ENCODE results near the gene HIBCH. TPM values are rescaled to one million over a fixed set of nuclear protein-coding genes. Genes with fewer than 3 reads are reported as not detected.

The HIBCH gene
- total and polyA plus RNA-seq, 10 donors, result 12.0 to 38.7 (median 25.5) TPM

GRCh38 chr2:190200603-190201002 lies 119.0 kb downstream of the HIBCH start:
- Histone ChIP-seq H3K4me1 (no peaks in the 10 kb centered on the region), H3K27ac (no peak overlapping the region), H3K4me3 (no peak overlapping the region), H3K36me3 (peaks cover 0 to 66% (median 9%) of the 10 kb centered on the region in 6 donors), H3K9me3 (no peaks in the 10 kb centered on the region), H3K27me3 (replicated peaks in 1 of 7) (no peaks in the 10 kb centered on the region)
- TF ChIP-seq POLR2A (IDR thresholded peaks at IDR 0.05), result no peak
- TF ChIP-seq CTCF (IDR thresholded peaks at IDR 0.05 in 8 of 11, conservative IDR thresholded peaks at IDR 0.05 in 3 of 11), result no peak
- TF ChIP-seq POLR2AphosphoS5 (IDR thresholded peaks at IDR 0.05), result no peak
- WGBS, 5 donors, result 63 to 86% (median 83%) methylated on average over 1 of the region's 1 CpG
- intact Hi-C loops (cut with DNase I; ENCODE audit: low total_unique reads), result no loop called here
- no peak for DNase-seq

- WGBS, 5 donors, result 68 to 96% (median 86%) methylated on average over 1 of the region's 1 CpG
- intact Hi-C loops (cut with DNase I; ENCODE audit: low total_unique reads), result no loop called here
- H3K36me3 ChIP-seq, result peaks cover 0 to 55% (median 9%) of the 10 kb centered on the region in 6 donors
- TF ChIP-seq POLR2AphosphoS5 (IDR thresholded peaks at IDR 0.05) (no peak), CTCF (IDR thresholded peaks at IDR 0.05 in 8 of 11, conservative IDR thresholded peaks at IDR 0.05 in 3 of 11) (no peak), POLR2A (IDR thresholded peaks at IDR 0.05) (no peak)
- H3K4me3 ChIP-seq, result no peak overlapping the region
- H3K9me3 ChIP-seq, result no peaks in the 10 kb centered on the region
- DNase-seq, result no peak
- no peaks in the 10 kb centered on the region for H3K4me1 ChIP-seq
- H3K27me3 ChIP-seq (replicated peaks in 1 of 7), result no peaks in the 10 kb centered on the region
- no peak overlapping the region for H3K27ac ChIP-seq
Measured at GRCh38 chr2:190199530-190199929, 120.1 kb downstream of the HIBCH start.

GRCh38 chr2:190199109-190199508 lies 120.5 kb downstream of the HIBCH start:
- Histone ChIP-seq H3K27ac (no peak overlapping the region), H3K36me3 (peaks cover 0 to 51% (median 9%) of the 10 kb centered on the region in 6 donors), H3K27me3 (replicated peaks in 1 of 7) (no peaks in the 10 kb centered on the region), H3K9me3 (no peaks in the 10 kb centered on the region), H3K4me1 (no peaks in the 10 kb centered on the region), H3K4me3 (no peak overlapping the region)
- WGBS, 5 donors, result 47 to 100% (median 92%) methylated on average over 2 of the region's 2 CpGs
- DNase-seq, result no peak
- intact Hi-C loops (cut with DNase I; ENCODE audit: low total_unique reads), result no loop called here
- TF ChIP-seq CTCF (IDR thresholded peaks at IDR 0.05 in 8 of 11, conservative IDR thresholded peaks at IDR 0.05 in 3 of 11) (no peak), POLR2A (IDR thresholded peaks at IDR 0.05) (no peak), POLR2AphosphoS5 (IDR thresholded peaks at IDR 0.05) (no peak)

GRCh38 chr2:190197143-190197720 lies 122.4 kb downstream of the HIBCH start:
- H3K27ac ChIP-seq, result no peak overlapping the region
- intact Hi-C loops (cut with DNase I; ENCODE audit: low total_unique reads), result no loop called here
- no peaks in the 10 kb centered on the region for H3K9me3 ChIP-seq
- WGBS, 5 donors, result 69 to 84% (median 83%) methylated on average over 5 of the region's 5 CpGs
- H3K36me3 ChIP-seq, result peaks cover 0 to 32% (median 6%) of the 10 kb centered on the region in 6 donors
- no peaks in the 10 kb centered on the region for H3K4me1 ChIP-seq
- H3K4me3 ChIP-seq, result no peak overlapping the region
- no peaks in the 10 kb centered on the region for H3K27me3 ChIP-seq (replicated peaks in 1 of 7)
- no peak for DNase-seq
- TF ChIP-seq POLR2A (IDR thresholded peaks at IDR 0.05) (no peak), CTCF (IDR thresholded peaks at IDR 0.05 in 8 of 11, conservative IDR thresholded peaks at IDR 0.05 in 3 of 11) (no peak), POLR2AphosphoS5 (IDR thresholded peaks at IDR 0.05) (no peak)
